Mammary epithelial cell (primary cell): Measurements from ENCODE around the gene STAU1.

Experiments
- CTCF ChIP-seq, 2 donors: IDR thresholded peaks in 1 of 2; conservative IDR thresholded peaks in 1 of 2; 2 replicates each; pipeline ENCODE4 v1.5.1; 2011 to 2012; ENCODE audit warnings: inconsistent platforms in 2 of 2, low read length in 2 of 2, mild to moderate bottlenecking in 2 of 2, control low read depth in 1 of 2, low read depth in 1 of 2; ENCODE audit not compliant: insufficient read depth in 1 of 2; ENCODE audit errors: extremely low read depth in 1 of 2
- EZH2 ChIP-seq: IDR thresholded peaks from 2 replicates; pipeline ENCODE4 v1.6.1; 2012; ENCODE audit warnings: low read length, inconsistent platforms, borderline replicate concordance

GRCh38 chr20:49215232-49215631, 27.1 kb upstream of the STAU1 start:
- TF ChIP-seq CTCF (conservative IDR thresholded peaks at IDR 0.05 in 1 of 2, IDR thresholded peaks at IDR 0.05 in 1 of 2; ENCODE audit: extremely low read depth in 1 of 2, insufficient read depth in 1 of 2, low read depth in 1 of 2, low read length in 2 of 2) (no peak), EZH2 (no peak)
